Thymus (tissue), 11 donors: ENCODE data around the gene DUSP1. TPM values are rescaled to one million over a fixed set of nuclear protein-coding genes. Genes with fewer than 3 reads are reported as not detected.

ENCODE experiments used
- DNase-seq, 9 donors: peaks; one replicate each; pipeline ENCODE4 v3.0.0-alpha.2; 2013; ENCODE audit warnings: low spot score in 9 of 9, low read depth in 6 of 9, missing footprints in 1 of 9
- H3K27ac ChIP-seq, 2 donors: one replicate each; pipeline ENCODE4 v1.5.1; 2013; ENCODE audit warnings: control low read depth in 1 of 2, low read depth in 1 of 2, low read length in 1 of 2, mild to moderate bottlenecking in 1 of 2, moderate library complexity in 1 of 2
- H3K27me3 ChIP-seq, 2 donors: one replicate each; pipeline ENCODE4 v1.5.1; 2013; ENCODE audit warnings: low read length in 1 of 2; ENCODE audit not compliant: control insufficient read depth in 2 of 2, insufficient read depth in 1 of 2
- H3K36me3 ChIP-seq, 2 donors: one replicate each; pipeline ENCODE4 v1.5.1; 2013; ENCODE audit warnings: low read length in 1 of 2, mild to moderate bottlenecking in 1 of 2, moderate library complexity in 1 of 2; ENCODE audit not compliant: control insufficient read depth in 2 of 2, insufficient read depth in 2 of 2
- H3K4me1 ChIP-seq, 2 donors: one replicate each; pipeline ENCODE4 v1.5.1; 2013; ENCODE audit warnings: low read length in 2 of 2; ENCODE audit not compliant: control insufficient read depth in 2 of 2, insufficient read depth in 2 of 2
- H3K4me3 ChIP-seq, 2 donors: one replicate each; pipeline ENCODE4 v1.5.1; 2013; ENCODE audit warnings: low read length in 2 of 2, control low read depth in 1 of 2, mild to moderate bottlenecking in 1 of 2
- H3K9me3 ChIP-seq, 2 donors: one replicate each; pipeline ENCODE4 v1.5.1; 2013; ENCODE audit warnings: low read length in 1 of 2, mild to moderate bottlenecking in 1 of 2; ENCODE audit not compliant: control insufficient read depth in 2 of 2, insufficient read depth in 1 of 2
- WGBS: extraction: QIAGEN DNeasy Blood & Tissue Kit; methylation state at CpG from one replicate; pipeline ENCODE4 v1.1.7; 2013; 5-methylcytosine and 5-hydroxymethylcytosine counted together
- polyA plus RNA-seq: library from polyadenylated mRNA; stranded (reverse); fragments of 200-250 nt; gene quantifications from one replicate; pipeline ENCODE4 v1.2.3, GENCODE V29; 2013
- total RNA-seq: library from RNA; stranded (reverse); fragments of 120-200 nt; gene quantifications from one replicate; pipeline ENCODE4 v1.2.4, GENCODE V29; 2013
- donor health status: healthy.

The DUSP1 gene
- total and polyA plus RNA-seq, 2 donors = 54.1 to 272 TPM

DNA sequence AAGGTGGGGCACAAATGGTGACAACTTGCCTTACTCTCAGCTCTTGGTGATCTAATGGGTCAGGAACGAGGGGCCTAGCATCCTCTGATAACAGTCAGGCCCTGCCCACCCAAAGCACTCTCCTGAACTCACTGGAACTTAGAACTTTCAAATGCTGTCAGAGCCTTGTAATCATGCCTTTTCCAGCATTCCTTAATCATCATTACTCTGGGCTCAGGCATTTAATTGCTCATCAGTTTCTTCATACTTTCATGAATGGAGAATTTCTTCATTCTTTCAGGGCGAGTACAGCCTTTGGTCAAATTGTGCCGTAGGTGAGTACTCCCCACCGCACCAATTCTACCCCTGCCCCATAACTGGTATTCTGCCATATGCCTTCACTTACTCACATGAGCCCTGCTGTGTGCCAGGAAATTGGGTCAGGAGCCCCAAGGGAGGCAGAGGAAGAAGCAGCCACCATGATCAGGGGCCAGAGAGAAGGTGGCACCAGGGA is 30.2 kb upstream of the DUSP1 start:
- no peak overlapping the region for H3K4me3 ChIP-seq

DNA sequence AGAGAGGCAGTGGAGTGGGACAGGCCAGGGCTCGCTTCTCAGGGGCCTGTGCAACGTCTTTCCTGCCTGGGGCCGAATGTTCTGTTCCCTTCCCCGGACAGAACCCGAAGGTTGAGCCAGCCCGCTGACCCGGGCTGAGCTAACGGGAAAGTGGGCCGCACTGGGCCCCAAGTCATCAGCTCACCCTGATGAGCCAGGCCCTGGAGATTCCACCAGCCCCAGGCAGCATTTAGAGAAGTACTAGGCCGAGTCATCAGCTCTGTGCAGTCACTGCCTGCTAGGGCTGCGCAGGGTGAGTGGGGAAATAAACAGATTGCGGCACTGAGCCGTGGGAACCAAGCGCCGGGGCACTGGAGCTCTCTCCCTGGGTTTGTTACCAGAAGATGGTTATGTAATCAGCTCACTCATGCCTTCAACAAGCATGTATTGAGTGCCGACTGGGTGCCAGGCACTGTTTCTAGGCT is 29.1 kb upstream of the DUSP1 start:
- peaks cover 31 to 57% of the 10 kb centered on the region in 2 donors for H3K4me1 ChIP-seq
- no peak overlapping the region for H3K4me3 ChIP-seq
- whole genome bisulfite sequencing = 92% methylated on average over 16 of the region's 16 CpGs
- H3K36me3 ChIP-seq = no peaks in the 10 kb centered on the region
- no peak for DNase-seq
- peak overlapping the region in 1 of 2 donors; percentile 15 for H3K27ac ChIP-seq
- no peaks in the 10 kb centered on the region for H3K27me3 ChIP-seq
- H3K9me3 ChIP-seq = no peaks in the 10 kb centered on the region

More for the DNA sequence above, 30.2 kb upstream of the DUSP1 start:
- peaks cover 25 to 48% of the 10 kb centered on the region in 2 donors for H3K4me1 ChIP-seq
- H3K9me3 ChIP-seq = no peaks in the 10 kb centered on the region
- no peaks in the 10 kb centered on the region for H3K36me3 ChIP-seq
- WGBS = 95% methylated on average over 4 of the region's 4 CpGs
- DNase-seq = no peak
- H3K27me3 ChIP-seq = no peaks in the 10 kb centered on the region
- H3K27ac ChIP-seq = no peak overlapping the region

DNA sequence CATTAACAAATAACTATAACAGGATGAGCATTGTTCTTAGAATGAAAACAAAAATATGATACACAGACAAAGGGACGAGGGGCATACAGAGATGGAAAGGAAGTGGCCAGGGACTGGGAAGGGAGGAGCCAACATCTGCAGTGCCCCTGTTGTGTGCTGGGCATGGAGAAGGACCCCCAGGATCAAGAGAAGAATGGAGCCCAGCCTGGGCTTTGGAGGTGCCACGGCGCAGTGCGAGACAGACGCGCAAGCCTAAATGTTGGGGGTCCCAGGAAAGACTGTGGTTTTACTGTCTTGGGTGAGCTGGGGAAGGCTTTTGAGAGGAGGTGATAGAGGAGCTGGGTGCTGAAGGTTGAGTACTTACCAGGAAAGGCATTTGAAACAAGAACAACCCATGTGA is 28.4 kb upstream of the DUSP1 start:
- Histone ChIP-seq H3K4me1 (peaks cover 36 to 61% of the 10 kb centered on the region in 2 donors), H3K36me3 (no peaks in the 10 kb centered on the region), H3K9me3 (peaks cover 0 to 1% of the 10 kb centered on the region in 2 donors), H3K27ac (peak overlapping the region in 1 of 2 donors; percentile 79), H3K27me3 (no peaks in the 10 kb centered on the region), H3K4me3 (no peak overlapping the region)
- DNase-seq = no peak
- WGBS = 83% methylated on average over 6 of the region's 6 CpGs

DNA sequence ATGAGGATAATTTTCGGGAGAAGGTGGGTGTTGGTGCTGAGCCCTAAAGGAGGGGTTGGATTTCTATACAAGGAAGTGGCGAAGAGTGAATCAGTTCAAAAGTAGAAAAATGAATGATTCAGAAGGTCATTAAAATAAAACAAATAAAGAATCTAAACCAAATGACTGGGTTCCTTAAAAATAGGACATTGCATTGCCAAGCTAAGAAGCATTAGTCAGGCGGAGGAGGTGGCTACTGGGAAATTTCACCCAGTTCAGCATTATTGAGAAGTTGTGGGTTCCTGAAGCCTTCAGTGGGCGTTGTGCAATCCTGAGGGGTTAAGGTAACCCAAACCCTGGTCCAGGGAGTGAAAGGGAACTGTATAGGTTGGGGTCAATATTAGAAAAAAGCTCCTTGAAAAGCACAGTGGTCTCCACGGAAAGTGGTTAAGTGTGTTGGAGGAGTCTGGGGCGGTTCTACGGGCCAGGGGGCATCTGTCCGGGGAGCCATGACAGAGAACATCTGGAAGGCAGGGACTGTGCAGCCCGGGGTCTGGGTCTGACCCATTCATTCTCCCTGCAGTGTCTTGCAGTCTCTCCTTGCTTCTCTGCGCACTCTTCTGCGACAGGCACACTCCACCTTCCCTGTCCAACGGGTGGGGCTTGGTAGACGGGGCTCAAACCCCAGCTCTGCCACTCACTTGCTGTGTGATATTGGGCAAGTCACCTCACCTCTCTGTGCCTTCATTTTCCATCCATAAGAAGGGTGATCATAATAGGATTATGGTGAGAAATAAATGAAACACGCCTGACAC is 27.6 kb upstream of the DUSP1 start:
- peaks cover 0 to 8% of the 10 kb centered on the region in 2 donors for H3K9me3 ChIP-seq
- H3K27ac ChIP-seq = no peak overlapping the region
- H3K36me3 ChIP-seq = no peaks in the 10 kb centered on the region
- 93% methylated on average over 14 of the region's 14 CpGs for WGBS
- peaks cover 44 to 69% of the 10 kb centered on the region in 2 donors for H3K4me1 ChIP-seq
- H3K27me3 ChIP-seq = no peaks in the 10 kb centered on the region
- H3K4me3 ChIP-seq = no peak overlapping the region
- no peak for DNase-seq

DNA sequence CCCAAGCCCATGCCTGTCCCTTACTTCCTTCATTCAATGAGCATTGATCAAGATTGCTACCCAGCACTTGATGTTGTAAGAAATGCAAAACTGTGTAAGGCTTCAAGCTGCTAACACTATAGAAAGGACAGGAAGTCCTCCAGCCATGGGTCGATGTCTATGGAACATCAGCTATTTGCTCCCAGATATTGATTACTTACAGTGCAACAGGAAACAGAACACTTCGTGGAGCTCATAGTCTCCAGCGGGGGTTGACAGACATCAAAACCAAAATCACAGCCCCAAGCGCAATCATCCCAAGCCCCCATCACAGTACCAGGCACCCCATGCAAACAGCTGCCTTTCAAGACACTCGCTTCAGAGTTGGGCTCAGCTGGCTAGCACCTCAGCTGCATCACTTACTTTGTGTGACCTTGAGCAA is 26.8 kb upstream of the DUSP1 start:
- H3K27me3 ChIP-seq = no peaks in the 10 kb centered on the region
- peaks cover 53 to 77% of the 10 kb centered on the region in 2 donors for H3K4me1 ChIP-seq
- peaks cover 0 to 8% of the 10 kb centered on the region in 2 donors for H3K9me3 ChIP-seq
- 36% methylated on average over 5 of the region's 5 CpGs for WGBS
- H3K4me3 ChIP-seq = no peak overlapping the region
- peak overlapping the region; percentile 25 to 59 for H3K27ac ChIP-seq
- DNase-seq = peak in 1 of 9 donors; percentile 64
- no peaks in the 10 kb centered on the region for H3K36me3 ChIP-seq

DNA sequence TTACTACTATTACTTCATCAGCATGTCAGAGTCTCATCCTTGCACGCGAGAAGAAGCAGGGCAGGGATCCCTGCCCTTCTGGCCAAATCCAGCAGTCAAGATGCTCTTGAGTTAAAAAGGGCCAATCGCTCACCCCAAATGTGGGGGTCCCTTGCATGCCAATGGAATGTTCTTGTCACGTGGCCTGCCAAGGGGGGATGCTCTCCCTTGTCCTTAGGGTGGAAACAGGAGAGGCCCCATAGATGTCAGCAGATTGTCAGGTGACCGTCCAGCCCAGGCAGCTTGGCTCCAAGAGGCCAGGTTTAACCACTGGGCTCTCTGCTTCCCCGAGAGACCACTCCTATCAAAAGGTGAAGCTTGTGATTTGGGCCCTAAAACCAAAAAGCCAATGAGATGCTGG is 25.3 kb upstream of the DUSP1 start:
- Histone ChIP-seq H3K27me3 (no peaks in the 10 kb centered on the region), H3K36me3 (no peaks in the 10 kb centered on the region), H3K27ac (no peak overlapping the region), H3K4me3 (no peak overlapping the region), H3K9me3 (peaks cover 0 to 14% of the 10 kb centered on the region in 2 donors), H3K4me1 (peaks cover 68 to 89% of the 10 kb centered on the region in 2 donors)
- no peak for DNase-seq
- 98% methylated on average over 6 of the region's 6 CpGs for WGBS

DNA sequence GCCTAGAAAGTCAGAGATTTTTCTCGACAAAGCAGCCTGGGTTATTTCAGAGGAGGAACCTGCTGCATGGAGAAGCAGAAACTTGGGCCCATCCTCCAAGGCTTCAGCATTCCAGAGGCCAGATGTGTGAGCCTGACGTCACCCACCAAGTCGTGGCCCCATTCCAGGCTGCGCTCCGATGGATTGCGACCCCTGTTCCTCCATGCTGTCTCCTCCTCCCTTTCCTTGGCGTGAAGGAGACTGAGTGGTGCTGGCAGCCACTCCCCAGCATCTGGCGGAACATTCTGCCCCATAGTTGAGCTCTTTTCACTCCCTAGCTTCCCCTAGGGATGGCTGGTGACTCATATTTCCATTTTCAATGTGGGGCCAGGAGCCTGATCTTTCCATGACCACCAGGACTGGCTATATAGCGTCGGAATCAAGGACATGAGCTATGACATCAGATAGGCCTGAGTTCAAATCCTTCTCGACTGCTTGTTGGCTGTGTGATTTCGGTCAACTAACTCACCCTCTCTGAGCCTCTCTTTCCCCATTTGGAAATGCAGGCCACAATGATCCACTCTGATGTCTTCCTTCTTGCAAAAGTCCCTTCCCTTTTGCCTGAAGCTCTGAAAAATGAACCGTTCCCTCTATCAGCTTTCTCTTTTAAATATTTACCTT is 24.5 kb upstream of the DUSP1 start:
- Histone ChIP-seq H3K9me3 (peaks cover 0 to 14% of the 10 kb centered on the region in 2 donors), H3K4me3 (no peak overlapping the region), H3K27ac (peak overlapping the region; percentile 6 to 49), H3K27me3 (no peaks in the 10 kb centered on the region), H3K4me1 (peaks cover 74 to 97% of the 10 kb centered on the region in 2 donors), H3K36me3 (no peaks in the 10 kb centered on the region)
- no peak for DNase-seq
- WGBS = 93% methylated on average over 13 of the region's 13 CpGs

DNA sequence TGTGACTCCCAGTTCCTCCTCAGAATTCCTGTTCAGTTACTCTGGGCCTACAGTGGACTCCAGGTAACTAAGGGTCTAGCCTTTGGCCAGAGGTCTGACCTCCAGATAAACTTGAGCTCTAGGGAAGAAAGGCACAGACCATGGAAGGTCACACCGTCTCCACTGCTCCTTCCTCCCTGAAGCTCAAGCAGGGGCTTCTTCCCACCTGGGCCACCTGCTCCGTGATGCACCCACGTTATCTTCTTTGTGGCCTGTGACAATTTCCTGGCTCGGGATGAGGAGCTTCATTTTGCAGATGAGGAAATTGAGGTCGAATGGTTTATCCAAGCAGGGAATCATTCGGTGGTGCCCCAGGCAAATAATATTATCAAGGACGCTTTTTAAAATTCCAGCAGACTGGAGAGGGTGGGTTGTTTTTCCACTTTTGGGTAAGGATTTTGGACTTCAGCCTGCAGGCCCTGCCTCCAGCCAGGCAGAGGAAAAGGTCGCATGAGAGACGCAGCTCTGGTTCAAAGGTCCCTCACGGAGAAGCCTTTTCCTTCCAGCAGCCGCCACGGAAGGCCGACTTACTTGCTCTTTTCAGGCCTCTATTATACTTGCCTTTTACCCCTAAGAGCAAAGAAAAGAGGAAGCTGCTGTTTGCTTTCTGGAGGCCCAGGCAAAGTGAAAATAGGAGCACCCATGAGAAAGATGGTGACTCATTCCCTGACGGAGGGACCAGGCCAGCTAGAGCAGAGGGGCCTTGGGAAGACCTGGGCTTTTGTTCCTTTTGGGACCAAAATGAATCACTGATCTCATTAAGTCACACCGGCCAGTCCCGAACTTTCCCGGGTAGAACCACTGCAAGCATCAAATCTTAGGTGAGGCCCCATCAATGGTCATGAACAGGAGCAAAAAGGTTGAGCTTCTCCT is 22.8 kb upstream of the DUSP1 start:
- peak in 1 of 9 donors; percentile 51 for DNase-seq

More for the DNA sequence above, 22.8 kb upstream of the DUSP1 start:
- Histone ChIP-seq H3K27ac (peak overlapping the region; percentile 76 to 90), H3K4me3 (no peak overlapping the region), H3K36me3 (no peaks in the 10 kb centered on the region), H3K9me3 (peaks cover 0 to 14% of the 10 kb centered on the region in 2 donors), H3K27me3 (no peaks in the 10 kb centered on the region), H3K4me1 (peaks cover 81 to 98% of the 10 kb centered on the region in 2 donors)
- 67% methylated on average over 17 of the region's 17 CpGs for WGBS
